Liver (tissue), 9 donors: ENCODE data around the gene IL17RD. TPM values are rescaled to one million over a fixed set of nuclear protein-coding genes. Genes with fewer than 3 reads are reported as not detected.
A peak's percentile ranks its signal among the peaks of the same experiment; 100 is the strongest.

ENCODE experiments used
- DNase-seq: peaks from one replicate; pipeline ENCODE4 v3.0.0-alpha.2; 2017; ENCODE audit warnings: low spot score
- H3K27ac ChIP-seq, 2 donors: one replicate each; pipeline ENCODE4 v1.7.0; 2013; ENCODE audit warnings: inconsistent platforms in 2 of 2, low read length in 2 of 2, control low read depth in 1 of 2, low read depth in 1 of 2, mild to moderate bottlenecking in 1 of 2
- H3K27me3 ChIP-seq, 4 donors: one replicate each; pipeline versions ENCODE4 v1.6.1 to v1.7.0; 2013; ENCODE audit warnings: low read length in 3 of 4, inconsistent platforms in 1 of 4, mild to moderate bottlenecking in 1 of 4, moderate library complexity in 1 of 4; ENCODE audit not compliant: control insufficient read depth in 4 of 4, insufficient read depth in 4 of 4
- H3K36me3 ChIP-seq, 4 donors: one replicate each; pipeline versions ENCODE4 v1.6.1 to v1.7.0; 2013; ENCODE audit warnings: low read length in 3 of 4, mild to moderate bottlenecking in 3 of 4, low read depth in 1 of 4, moderate library complexity in 1 of 4; ENCODE audit not compliant: control insufficient read depth in 4 of 4, insufficient read depth in 3 of 4
- H3K4me1 ChIP-seq, 4 donors: one replicate each; pipeline versions ENCODE4 v1.6.1 to v1.7.0; 2013; ENCODE audit warnings: low read length in 3 of 4, mild to moderate bottlenecking in 3 of 4, moderate library complexity in 1 of 4; ENCODE audit not compliant: control insufficient read depth in 4 of 4, insufficient read depth in 4 of 4
- H3K4me3 ChIP-seq, 3 donors: one replicate each; pipeline versions ENCODE4 v1.6.1 to v1.7.0; 2013; ENCODE audit warnings: low read length in 3 of 3, control low read depth in 1 of 3, low read depth in 1 of 3, mild to moderate bottlenecking in 1 of 3
- H3K9ac ChIP-seq, 2 donors: one replicate each; pipeline ENCODE4 v1.7.0; 2013; ENCODE audit warnings: low read length in 2 of 2, mild to moderate bottlenecking in 2 of 2, moderate library complexity in 2 of 2, control low read depth in 1 of 2, low read depth in 1 of 2
- H3K9me3 ChIP-seq, 4 donors: one replicate each; pipeline versions ENCODE4 v1.6.1 to v1.7.0; 2013; ENCODE audit warnings: low read length in 3 of 4; ENCODE audit not compliant: control insufficient read depth in 4 of 4
- CTCF ChIP-seq: fragments of 150-350 bp; IDR thresholded peaks from 2 replicates; pipeline ENCODE4 v1.5.1; 2017; ENCODE audit warnings: improper control_type of control experiment, low read depth, low read length; ENCODE audit not compliant: missing input control
- EGR1 ChIP-seq, 2 donors: IDR thresholded peaks; 2 replicates each; pipeline ENCODE4 v1.6.1; 2016 to 2018; ENCODE audit warnings: antibody characterized with exemption in 2 of 2, low read depth in 2 of 2
- FOXA1 ChIP-seq: IDR thresholded peaks from 2 replicates; pipeline ENCODE4 v1.6.1; 2016; ENCODE audit warnings: antibody characterized with exemption
- FOXA2 ChIP-seq: IDR thresholded peaks from 2 replicates; pipeline ENCODE4 v1.6.1; 2016; ENCODE audit warnings: antibody characterized with exemption
- GABPA ChIP-seq, 2 donors: IDR thresholded peaks in 1 of 2; conservative IDR thresholded peaks in 1 of 2; 2 replicates each; pipeline ENCODE4 v1.6.1; 2016; ENCODE audit warnings: antibody characterized with exemption in 2 of 2, mild to moderate bottlenecking in 1 of 2, moderate library complexity in 1 of 2
- HNF4G ChIP-seq: IDR thresholded peaks from 2 replicates; pipeline ENCODE4 v1.6.1; 2016; ENCODE audit warnings: antibody characterized with exemption
- JUND ChIP-seq, 2 donors: IDR thresholded peaks; 2 replicates each; pipeline ENCODE4 v1.6.1; 2016; ENCODE audit warnings: antibody characterized with exemption in 2 of 2
- MAX ChIP-seq: IDR thresholded peaks from 2 replicates; pipeline ENCODE4 v1.6.1; 2016; ENCODE audit warnings: antibody characterized with exemption
- NR2F2 ChIP-seq: IDR thresholded peaks from 2 replicates; pipeline ENCODE4 v1.6.1; 2016; ENCODE audit warnings: antibody characterized with exemption
- RAD21 ChIP-seq, 2 donors: IDR thresholded peaks; 2 replicates each; pipeline ENCODE4 v1.6.1; 2016; ENCODE audit warnings: antibody characterized with exemption in 2 of 2, mild to moderate bottlenecking in 2 of 2
- REST ChIP-seq: IDR thresholded peaks from 2 replicates; pipeline ENCODE4 v1.6.1; 2016; ENCODE audit warnings: antibody characterized with exemption, mild to moderate bottlenecking
- RXRA ChIP-seq, 2 donors: IDR thresholded peaks; 2 replicates each; pipeline ENCODE4 v1.6.1; 2017 to 2018; ENCODE audit warnings: antibody characterized with exemption in 2 of 2, mild to moderate bottlenecking in 1 of 2
- SP1 ChIP-seq: IDR thresholded peaks from 2 replicates; pipeline ENCODE4 v1.6.1; 2018; ENCODE audit warnings: antibody characterized with exemption, mild to moderate bottlenecking
- TAF1 ChIP-seq: conservative IDR thresholded peaks from 2 replicates; pipeline ENCODE4 v1.6.1; 2016; ENCODE audit warnings: antibody characterized with exemption, mild to moderate bottlenecking
- YY1 ChIP-seq: IDR thresholded peaks from 2 replicates; pipeline ENCODE4 v1.6.1; 2016; ENCODE audit warnings: antibody characterized with exemption, mild to moderate bottlenecking
- WGBS: extraction: QIAGEN DNeasy Blood & Tissue Kit; methylation state at CpG from one replicate; pipeline ENCODE4 v1.1.7; 2013; 5-methylcytosine and 5-hydroxymethylcytosine counted together
- polyA plus RNA-seq, 2 donors: library from polyadenylated mRNA; stranded (reverse) in 1 of 2; unstranded in 1 of 2; fragments of 200-250 nt in 1 of 2; fragments of >200 nt in 1 of 2; fragmentation: Nextera tagmentation in 1 of 2; extraction: Ambion mirVana in 1 of 2; gene quantifications; one replicate each; pipeline versions ENCODE4 v1.2.1 to v1.2.3, GENCODE V29; 2013 to 2015
- total RNA-seq, 2 donors: library from RNA; depleted of rRNA; stranded (reverse); fragments of >200 nt; gene quantifications; one replicate each; pipeline ENCODE4 v1.2.3, GENCODE V29; 2014
- TF ChIP-seq, protein P1 (sequence below): IDR thresholded peaks from 2 replicates; pipeline ENCODE4 v1.6.1; 2016; ENCODE audit warnings: antibody characterized with exemption
- TF ChIP-seq, protein P2 (sequence below): IDR thresholded peaks from 2 replicates; pipeline ENCODE4 v1.6.1; 2016; ENCODE audit warnings: antibody characterized with exemption
- donor health status: healthy.
- donor health status: healthy.
- donor health status: healthy.
- donor health status: healthy.
- donor health status: healthy.

The IL17RD gene
- total and polyA plus RNA-seq, 4 donors: 0.09 to 0.67 (median 0.32) TPM

- Histone ChIP-seq H3K4me3 (no peak overlapping the region), H3K9ac (no peak overlapping the region), H3K36me3 (no peaks in the 10 kb centered on the region), H3K27me3 (no peaks in the 10 kb centered on the region), H3K9me3 (no peaks in the 10 kb centered on the region), H3K4me1 (no peaks in the 10 kb centered on the region), H3K27ac (no peak overlapping the region)
- DNase-seq: no peak
- 97% methylated on average over 2 of the region's 2 CpGs for WGBS
- TF ChIP-seq FOXA1 (no peak), SP1 (no peak), MAX (no peak), CTCF (no peak), JUND (IDR thresholded peaks at IDR 0.05) (no peak), TAF1 (no peak), GABPA (IDR thresholded peaks at IDR 0.05 in 1 of 2, conservative IDR thresholded peaks at IDR 0.05 in 1 of 2) (no peak), FOXA2 (no peak), RAD21 (IDR thresholded peaks at IDR 0.05) (no peak), EGR1 (IDR thresholded peaks at IDR 0.05; ENCODE audit: low read depth in 2 of 2) (no peak), RXRA (IDR thresholded peaks at IDR 0.05) (no peak)
- TF ChIP-seq, protein P1, sequence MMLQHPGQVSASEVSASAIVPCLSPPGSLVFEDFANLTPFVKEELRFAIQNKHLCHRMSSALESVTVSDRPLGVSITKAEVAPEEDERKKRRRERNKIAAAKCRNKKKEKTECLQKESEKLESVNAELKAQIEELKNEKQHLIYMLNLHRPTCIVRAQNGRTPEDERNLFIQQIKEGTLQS: no peak
- TF ChIP-seq, protein P2, sequence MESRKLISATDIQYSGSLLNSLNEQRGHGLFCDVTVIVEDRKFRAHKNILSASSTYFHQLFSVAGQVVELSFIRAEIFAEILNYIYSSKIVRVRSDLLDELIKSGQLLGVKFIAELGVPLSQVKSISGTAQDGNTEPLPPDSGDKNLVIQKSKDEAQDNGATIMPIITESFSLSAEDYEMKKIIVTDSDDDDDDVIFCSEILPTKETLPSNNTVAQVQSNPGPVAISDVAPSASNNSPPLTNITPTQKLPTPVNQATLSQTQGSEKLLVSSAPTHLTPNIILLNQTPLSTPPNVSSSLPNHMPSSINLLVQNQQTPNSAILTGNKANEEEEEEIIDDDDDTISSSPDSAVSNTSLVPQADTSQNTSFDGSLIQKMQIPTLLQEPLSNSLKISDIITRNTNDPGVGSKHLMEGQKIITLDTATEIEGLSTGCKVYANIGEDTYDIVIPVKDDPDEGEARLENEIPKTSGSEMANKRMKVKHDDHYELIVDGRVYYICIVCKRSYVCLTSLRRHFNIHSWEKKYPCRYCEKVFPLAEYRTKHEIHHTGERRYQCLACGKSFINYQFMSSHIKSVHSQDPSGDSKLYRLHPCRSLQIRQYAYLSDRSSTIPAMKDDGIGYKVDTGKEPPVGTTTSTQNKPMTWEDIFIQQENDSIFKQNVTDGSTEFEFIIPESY: no peak
These were observed 32.5 kb downstream of the IL17RD start for GRCh38 chr3:57132674-57133073.

DNA sequence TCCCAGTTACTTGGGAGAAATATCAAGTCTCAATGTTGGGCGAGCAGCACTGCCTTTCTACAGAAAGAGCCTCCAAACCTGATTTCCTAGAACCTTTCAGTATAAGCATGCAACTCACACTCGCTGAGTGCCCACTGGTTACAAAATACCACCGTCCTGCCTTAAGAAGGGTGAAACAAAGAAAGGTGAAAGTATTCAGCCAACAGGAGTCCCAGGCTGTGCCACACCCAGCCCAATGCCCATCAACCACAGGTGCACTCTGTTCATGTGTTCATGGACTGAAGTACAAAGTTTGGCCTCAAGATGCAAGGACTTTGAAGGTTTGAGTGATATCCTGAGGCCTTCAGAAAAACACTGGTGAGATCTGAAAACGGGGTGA lies 34.0 kb downstream of the IL17RD start:
- TF ChIP-seq FOXA1 (no peak), EGR1 (IDR thresholded peaks at IDR 0.05; ENCODE audit: low read depth in 2 of 2) (no peak)
- no peaks in the 10 kb centered on the region for H3K36me3 ChIP-seq
- H3K4me1 ChIP-seq: no peaks in the 10 kb centered on the region
- no peak overlapping the region for H3K27ac ChIP-seq
- H3K27me3 ChIP-seq: no peaks in the 10 kb centered on the region
- DNase-seq: no peak
- H3K9me3 ChIP-seq: no peaks in the 10 kb centered on the region
- no peak overlapping the region for H3K4me3 ChIP-seq
- 78% methylated on average over 4 of the region's 4 CpGs for WGBS
- no peak overlapping the region for H3K9ac ChIP-seq

DNA sequence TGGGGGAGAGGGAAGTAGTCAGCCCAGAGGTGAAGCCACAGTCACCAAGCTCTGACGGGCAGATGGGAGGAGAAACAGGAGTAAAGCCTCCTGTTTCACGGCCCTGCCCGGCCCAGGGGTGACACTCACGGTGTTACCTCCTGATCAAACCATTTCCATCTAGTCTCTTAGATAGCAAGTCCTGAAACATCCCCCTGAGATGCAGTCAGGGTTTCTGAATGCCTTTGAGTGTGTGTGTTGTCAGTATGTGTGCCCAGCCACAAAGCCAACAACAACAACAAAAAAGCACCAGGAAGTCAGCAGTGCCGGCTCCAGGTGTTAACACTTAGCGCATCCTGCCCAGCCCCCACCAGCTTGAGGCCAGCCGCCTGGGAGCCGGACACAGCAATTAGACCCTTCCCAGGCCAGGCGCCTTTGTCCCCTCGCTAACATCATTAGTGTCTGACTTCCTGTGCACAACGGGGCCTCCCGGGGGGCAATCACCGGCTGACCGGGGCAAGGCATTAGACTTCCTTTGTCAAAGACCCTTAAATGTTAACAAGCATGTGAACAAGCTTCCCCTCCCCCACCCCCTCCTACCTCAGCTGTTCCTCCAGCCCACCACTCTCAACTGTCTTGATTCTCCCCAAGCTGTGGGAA lies 34.5 kb downstream of the IL17RD start:
- TF ChIP-seq TAF1 (no peak), EGR1 (IDR thresholded peaks at IDR 0.05; ENCODE audit: low read depth in 2 of 2) (no peak), YY1 (no peak), RAD21 (IDR thresholded peaks at IDR 0.05) (no peak), NR2F2 (no peak), HNF4G (no peak), REST (no peak), FOXA2 (no peak), FOXA1 (no peak)
- Histone ChIP-seq H3K27me3 (no peaks in the 10 kb centered on the region), H3K9ac (no peak overlapping the region), H3K4me3 (no peak overlapping the region), H3K36me3 (no peaks in the 10 kb centered on the region), H3K4me1 (no peaks in the 10 kb centered on the region), H3K9me3 (no peaks in the 10 kb centered on the region), H3K27ac (no peak overlapping the region)
- 47% methylated on average over 14 of the region's 14 CpGs for WGBS
- peak; percentile 35 for DNase-seq
